GM23248 (cell line): ENCODE data around the gene CLNS1A. TPM values are rescaled to one million over a fixed set of nuclear protein-coding genes. Genes with fewer than 3 reads are reported as not detected.

Source experiments
- DNase-seq: peaks from one replicate; pipeline ENCODE4 v3.0.0-alpha.2; 2015
- H2AFZ ChIP-seq: fragments of 200-600 bp; sonication (generic); 2 replicates; pipeline ENCODE4 v1.6.1; 2016; ENCODE audit warnings: antibody characterized with exemption
- H3F3A ChIP-seq: fragments of 200-600 bp; sonication (generic); 2 replicates; pipeline ENCODE4 v1.6.1; 2016; ENCODE audit warnings: mild to moderate bottlenecking, antibody characterized with exemption, mixed run types; ENCODE audit not compliant: insufficient read depth
- H3K27ac ChIP-seq: fragments of 200-600 bp; sonication (generic); 2 replicates; pipeline ENCODE4 v1.5.1; 2016; ENCODE audit warnings: mild to moderate bottlenecking
- H3K27me3 ChIP-seq: fragments of 200-600 bp; sonication (generic); replicated peaks from 2 replicates; pipeline ENCODE4 v1.6.1; 2016; ENCODE audit warnings: mild to moderate bottlenecking; ENCODE audit not compliant: insufficient read depth
- H3K36me3 ChIP-seq: fragments of 200-600 bp; sonication (generic); 2 replicates; pipeline ENCODE4 v1.6.1; 2016; ENCODE audit warnings: low read depth, mild to moderate bottlenecking
- H3K4me1 ChIP-seq: fragments of 200-600 bp; sonication (generic); 2 replicates; pipeline ENCODE4 v1.6.1; 2016; ENCODE audit warnings: mild to moderate bottlenecking; ENCODE audit not compliant: insufficient read depth
- H3K4me2 ChIP-seq: fragments of 200-600 bp; sonication (generic); one replicate; pipeline ENCODE4 v1.6.1; 2016; ENCODE audit warnings: mild to moderate bottlenecking; ENCODE audit not compliant: unreplicated experiment
- H3K4me3 ChIP-seq: fragments of 200-600 bp; sonication (generic); 2 replicates; pipeline ENCODE4 v1.5.1; 2016; ENCODE audit warnings: mild to moderate bottlenecking
- H3K79me2 ChIP-seq: fragments of 200-600 bp; sonication (generic); 2 replicates; pipeline ENCODE4 v1.6.1; 2016; ENCODE audit warnings: mild to moderate bottlenecking; ENCODE audit not compliant: insufficient read depth
- H3K9ac ChIP-seq: fragments of 200-600 bp; sonication (generic); 2 replicates; pipeline ENCODE4 v1.6.1; 2016; ENCODE audit warnings: mild to moderate bottlenecking
- H3K9me2 ChIP-seq: fragments of 200-600 bp; sonication (generic); 2 replicates; pipeline ENCODE4 v1.6.1; 2016; ENCODE audit warnings: mixed run types, mild to moderate bottlenecking, moderate library complexity; ENCODE audit not compliant: insufficient read depth
- H3K9me3 ChIP-seq: fragments of 200-600 bp; sonication (generic); one replicate; pipeline ENCODE4 v1.6.1; 2017; ENCODE audit warnings: low read depth
- H4K20me1 ChIP-seq: fragments of 200-600 bp; sonication (generic); 2 replicates; pipeline ENCODE4 v1.6.0; 2016; ENCODE audit not compliant: insufficient read depth
- EZH2 ChIP-seq: fragments of 200-600 bp; sonication (generic); IDR thresholded peaks from 2 replicates; pipeline ENCODE4 v1.6.1; 2018; ENCODE audit warnings: antibody characterized with exemption, mild to moderate bottlenecking; ENCODE audit not compliant: insufficient read depth, poor library complexity, severe bottlenecking
- EZH2phosphoT487 ChIP-seq: fragments of 200-600 bp; sonication (generic); IDR thresholded peaks from 2 replicates; pipeline ENCODE4 v1.6.1; 2018; ENCODE audit warnings: antibody characterized with exemption, moderate library complexity, mild to moderate bottlenecking, low read depth; ENCODE audit not compliant: insufficient read depth
- WGBS, 2 experiments: methylation state at CpG; one replicate each; pipeline ENCODE4 v1.1.6; 2015 to 2017; ENCODE audit warnings: low lambda C conversion rate in 2 of 2, low coverage in 1 of 2; ENCODE audit errors: missing lambda C conversion rate in 2 of 2; 5-methylcytosine and 5-hydroxymethylcytosine counted together
- in situ Hi-C: fragments of 300-500 bp; cut with MboI; formaldehyde crosslinking; loops from 2 replicates; pipeline ENCODE4 v1.15.0; 2020
- polyA plus RNA-seq: library from polyadenylated mRNA; unstranded; fragments of >200 nt; fragmentation: Nextera tagmentation; extraction: Ambion mirVana; gene quantifications from 2 replicates; pipeline ENCODE4 v1.2.1, GENCODE V29; 2016
- total RNA-seq: library from RNA; depleted of rRNA; stranded (reverse); fragments of >200 nt; shearing (Covaris generic); gene quantifications from 2 replicates; pipeline ENCODE4 v1.2.3, GENCODE V29; 2014; rRNA removed

CLNS1A gene, protein sequence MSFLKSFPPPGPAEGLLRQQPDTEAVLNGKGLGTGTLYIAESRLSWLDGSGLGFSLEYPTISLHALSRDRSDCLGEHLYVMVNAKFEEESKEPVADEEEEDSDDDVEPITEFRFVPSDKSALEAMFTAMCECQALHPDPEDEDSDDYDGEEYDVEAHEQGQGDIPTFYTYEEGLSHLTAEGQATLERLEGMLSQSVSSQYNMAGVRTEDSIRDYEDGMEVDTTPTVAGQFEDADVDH
- total RNA-seq (101 and 123 TPM in 2 replicates), polyA plus RNA-seq (97.3 and 97.4 TPM in 2 replicates)

DNA sequence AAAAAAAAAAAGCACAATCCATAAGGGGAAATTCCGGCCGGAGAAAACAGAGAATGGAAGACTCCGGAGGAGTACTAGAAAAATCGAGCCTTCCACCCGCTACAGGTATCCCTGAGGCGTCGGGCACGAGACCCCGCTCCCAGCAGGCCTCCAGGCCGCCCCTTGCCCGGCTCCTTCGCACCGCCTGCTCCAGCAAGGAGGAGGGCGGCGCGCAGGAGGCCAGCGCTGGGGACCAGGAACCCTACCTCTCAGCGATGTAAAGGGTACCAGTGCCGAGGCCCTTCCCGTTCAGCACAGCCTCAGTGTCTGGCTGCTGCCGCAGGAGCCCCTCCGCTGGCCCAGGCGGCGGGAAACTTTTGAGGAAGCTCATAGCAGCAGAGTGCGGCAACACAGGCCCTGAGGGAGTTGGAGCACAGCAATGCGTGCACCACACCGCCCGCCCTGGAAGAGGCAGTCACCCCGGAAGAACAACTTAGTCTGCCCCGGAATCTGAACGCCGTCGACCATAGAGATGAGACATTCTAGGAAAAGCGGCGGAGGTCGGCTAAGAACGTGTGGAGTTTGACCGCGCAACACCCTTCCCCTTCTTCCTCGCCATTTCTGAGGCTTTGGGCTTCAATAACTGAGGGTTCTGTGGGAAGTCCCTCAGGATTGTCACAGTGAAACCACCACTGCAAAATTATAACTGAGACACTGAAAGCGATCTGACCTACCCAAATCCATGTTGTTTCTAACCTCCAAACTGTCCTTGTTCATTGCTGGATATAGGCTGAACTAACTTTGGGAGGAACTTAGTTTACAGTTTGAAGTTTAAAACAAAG is at the start of gene CLNS1A:
CLNS1A (minus strand) TSS at position 450 of the 821 bp plus-strand sequence; CDS start at position 370, 80 bp downstream.
- H3K9me3 ChIP-seq = no peaks in the 10 kb centered on the region
- H2AFZ ChIP-seq = peak within 1 kb of the TSS; percentile 97
- no peaks in the 10 kb centered on the region for H3F3A ChIP-seq
- H3K9ac ChIP-seq = peak within 1 kb of the TSS; percentile 89
- peak within 1 kb of the TSS; percentile 72 for H3K27ac ChIP-seq
- 1 to 3% methylated on average over 41 of the region's 41 CpGs for WGBS, 2 experiments
- no peaks in the 10 kb centered on the region for H3K36me3 ChIP-seq
- in situ Hi-C loops = no loop called here
- H3K9me2 ChIP-seq = no peaks in the 10 kb centered on the region
- H3K79me2 ChIP-seq = peaks cover 50% of the 10 kb centered on the region
- peak within 1 kb of the TSS; percentile 91 for H3K4me3 ChIP-seq
- DNase-seq = peak; percentile 95
- no peaks in the 10 kb centered on the region for H3K27me3 ChIP-seq
- peak within 1 kb of the TSS; percentile 100 for H3K4me2 ChIP-seq
- H3K4me1 ChIP-seq = peaks cover 8% of the 10 kb centered on the region
- H4K20me1 ChIP-seq = no peaks in the 10 kb centered on the region
- no peak for TF ChIP-seq EZH2
- no peak for TF ChIP-seq EZH2phosphoT487

- Histone ChIP-seq H3K4me3 (no peak overlapping the region), H3F3A (no peaks in the 10 kb centered on the region; the same call in 1 of the 2 replicates), H3K36me3 (peaks cover 51% of the 10 kb centered on the region; the same call in 1 of the 2 replicates), H3K27me3 (no peaks in the 10 kb centered on the region), H3K9ac (no peak overlapping the region), H2AFZ (no peak overlapping the region), H3K4me2 (no peak overlapping the region), H3K4me1 (no peaks in the 10 kb centered on the region), H4K20me1 (no peaks in the 10 kb centered on the region), H3K9me3 (no peaks in the 10 kb centered on the region), H3K27ac (no peak overlapping the region), H3K79me2 (no peaks in the 10 kb centered on the region), H3K9me2 (no peaks in the 10 kb centered on the region)
- TF ChIP-seq EZH2phosphoT487 (no peak), EZH2 (no peak)
- peak; percentile 9 for DNase-seq
- in situ Hi-C loops = no loop called here
Observed at GRCh38 chr11:77687088-77687487, 49.5 kb upstream of the CLNS1A start.

DNA sequence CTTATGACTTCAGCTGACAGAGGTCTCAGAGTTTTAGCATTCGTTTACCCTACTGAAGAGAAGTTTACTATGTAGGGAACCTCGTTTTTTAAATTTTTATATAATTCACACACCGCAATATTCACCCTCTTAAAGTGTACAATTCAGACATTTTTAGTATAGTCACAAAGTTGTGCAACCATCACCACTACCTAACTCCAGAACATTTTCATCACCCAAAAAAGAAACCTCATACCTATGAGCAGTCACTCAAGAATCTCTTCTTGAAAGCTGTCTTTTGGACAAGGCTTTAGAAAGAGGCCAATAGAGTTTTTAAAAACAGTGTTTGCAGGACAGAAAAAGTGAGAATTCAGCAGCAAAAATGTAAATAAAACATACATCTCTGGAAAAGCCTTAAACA is 39.5 kb upstream of the CLNS1A start:
- Histone ChIP-seq H3K4me2 (no peak overlapping the region), H3K9me2 (no peaks in the 10 kb centered on the region), H4K20me1 (no peaks in the 10 kb centered on the region), H3K27me3 (no peaks in the 10 kb centered on the region), H3K9ac (no peak overlapping the region), H3K4me3 (no peak overlapping the region), H3K9me3 (no peaks in the 10 kb centered on the region), H3K79me2 (no peaks in the 10 kb centered on the region), H2AFZ (no peak overlapping the region), H3K36me3 (peaks cover 54% of the 10 kb centered on the region), H3F3A (peaks cover 28% of the 10 kb centered on the region), H3K4me1 (peaks cover 22% of the 10 kb centered on the region), H3K27ac (no peak overlapping the region)
- DNase-seq = peak; percentile 53
- WGBS, 2 experiments = 78 to 88% methylated on average over 3 of the region's 3 CpGs
- in situ Hi-C loops = no loop called here
- TF ChIP-seq EZH2 (no peak), EZH2phosphoT487 (no peak)

- Histone ChIP-seq H3K4me2 (peak overlapping the region; percentile 15), H3K79me2 (no peaks in the 10 kb centered on the region), H3K9ac (no peak overlapping the region), H3K4me1 (peaks cover 36% of the 10 kb centered on the region), H3K36me3 (peaks cover 70% of the 10 kb centered on the region), H4K20me1 (no peaks in the 10 kb centered on the region), H3F3A (peaks cover 29% of the 10 kb centered on the region), H3K4me3 (no peak overlapping the region), H3K27ac (peak overlapping the region; percentile 50), H3K9me3 (no peaks in the 10 kb centered on the region), H3K27me3 (no peaks in the 10 kb centered on the region), H2AFZ (no peak overlapping the region), H3K9me2 (no peaks in the 10 kb centered on the region)
- in situ Hi-C loops = no loop called here
- peak; percentile 92 for DNase-seq
- TF ChIP-seq EZH2 = no peak
- WGBS, 2 experiments = 53 to 69% methylated on average over 1 of the region's 1 CpG
Observed at GRCh38 chr11:77672264-77672663, 34.7 kb upstream of the CLNS1A start.
